AML-193 (cell line): ENCODE data around the gene MMP17.

Experiments used
- DNase-seq, 2 experiments: peaks; one replicate each; lab custom pipeline; 2025; lab: John Stamatoyannopoulos, UW

MMP17 gene

GRCh38 chr12:131850856-131851559 is 22.8 kb downstream of the MMP17 start:
- DNase-seq = peak; percentile 29 to 38

GRCh38 chr12:131851741-131852550 is 23.8 kb downstream of the MMP17 start:
- no peak for DNase-seq

- DNase-seq = peak in 1 of 2 experiments; percentile 6
Observed at GRCh38 chr12:131852551-131853299, 24.5 kb downstream of the MMP17 start.

DNA sequence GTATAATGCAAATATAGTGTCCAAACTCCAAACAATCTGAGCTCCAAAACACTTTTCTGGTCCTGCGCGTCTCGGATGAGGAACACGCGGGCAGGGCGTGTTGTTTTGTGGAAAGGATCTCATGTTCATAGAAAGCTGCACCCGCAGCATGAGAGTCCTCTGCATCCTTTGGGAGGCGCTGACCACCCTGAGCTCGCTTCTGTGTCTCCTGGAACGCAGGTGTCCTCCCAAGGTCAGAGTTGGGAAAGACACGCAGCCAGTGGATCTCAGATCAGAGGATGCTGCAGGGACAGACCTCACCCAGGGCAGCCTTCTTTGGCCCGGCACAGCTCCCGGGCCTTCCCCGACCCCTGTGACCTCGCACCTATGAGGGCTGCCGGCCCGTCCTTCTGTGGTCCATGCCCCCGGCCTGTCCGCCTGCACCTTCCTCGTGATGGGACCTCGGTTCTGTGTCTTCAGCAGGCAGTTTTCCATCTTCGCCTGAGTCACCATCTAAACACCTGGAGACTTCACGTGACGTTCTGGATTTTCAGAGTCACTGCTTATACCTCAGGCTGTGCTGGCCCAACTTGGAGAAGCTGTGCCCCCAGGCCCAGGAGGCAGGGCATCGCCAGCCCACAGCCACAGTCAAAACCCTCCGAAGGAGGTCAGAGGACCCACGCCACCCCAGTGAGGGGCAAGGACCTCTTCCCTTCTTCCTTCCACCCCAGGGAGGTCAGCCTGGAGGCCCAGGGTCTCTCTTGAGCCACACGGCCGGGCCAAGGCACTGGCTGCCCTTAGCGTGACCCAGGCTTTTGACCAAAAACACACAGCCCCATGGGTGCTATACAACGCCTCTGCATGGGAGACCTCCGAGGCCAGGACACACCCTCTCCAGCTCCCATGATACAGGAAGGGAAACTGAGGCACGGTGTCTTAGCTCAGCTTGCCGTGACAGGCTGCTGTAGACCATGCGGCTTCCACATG is 25.9 kb downstream of the MMP17 start:
- no peak for DNase-seq

GRCh38 chr12:131854861-131855476 is 26.8 kb downstream of the MMP17 start:
- DNase-seq = no peak

DNA sequence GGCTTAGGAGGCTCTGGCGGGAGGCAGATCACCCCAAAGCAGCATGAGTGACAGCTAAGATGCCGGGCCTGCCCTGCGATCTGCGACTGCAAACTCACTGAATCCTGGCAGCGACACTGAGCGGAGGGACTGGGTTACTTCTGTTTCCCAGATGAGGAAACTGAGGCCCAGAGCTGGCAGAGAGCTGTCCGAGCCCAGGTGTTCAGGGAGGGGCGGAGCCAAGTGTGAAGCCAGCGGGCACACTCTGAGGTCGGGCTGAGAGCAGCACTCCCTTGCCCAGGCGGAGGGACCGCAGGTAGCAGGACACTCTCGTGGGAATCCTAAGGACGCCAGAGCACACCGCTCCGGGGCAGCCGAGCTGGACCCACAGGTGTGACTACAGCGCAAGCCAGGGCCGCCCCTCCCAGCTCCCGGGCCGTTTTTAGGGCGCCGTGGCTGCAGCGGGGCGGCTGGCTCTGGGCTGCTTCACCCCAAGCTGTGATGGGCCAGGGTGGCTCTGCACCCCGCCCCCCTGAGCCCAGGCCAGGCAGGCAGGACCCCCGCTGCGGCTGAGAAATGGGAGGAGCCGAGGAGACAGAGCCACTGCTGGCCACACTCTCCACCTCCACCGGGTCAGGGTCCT is 27.4 kb downstream of the MMP17 start:
- DNase-seq = no peak

- DNase-seq = no peak
Observed at GRCh38 chr12:131856366-131857097, 28.3 kb downstream of the MMP17 start.

DNA sequence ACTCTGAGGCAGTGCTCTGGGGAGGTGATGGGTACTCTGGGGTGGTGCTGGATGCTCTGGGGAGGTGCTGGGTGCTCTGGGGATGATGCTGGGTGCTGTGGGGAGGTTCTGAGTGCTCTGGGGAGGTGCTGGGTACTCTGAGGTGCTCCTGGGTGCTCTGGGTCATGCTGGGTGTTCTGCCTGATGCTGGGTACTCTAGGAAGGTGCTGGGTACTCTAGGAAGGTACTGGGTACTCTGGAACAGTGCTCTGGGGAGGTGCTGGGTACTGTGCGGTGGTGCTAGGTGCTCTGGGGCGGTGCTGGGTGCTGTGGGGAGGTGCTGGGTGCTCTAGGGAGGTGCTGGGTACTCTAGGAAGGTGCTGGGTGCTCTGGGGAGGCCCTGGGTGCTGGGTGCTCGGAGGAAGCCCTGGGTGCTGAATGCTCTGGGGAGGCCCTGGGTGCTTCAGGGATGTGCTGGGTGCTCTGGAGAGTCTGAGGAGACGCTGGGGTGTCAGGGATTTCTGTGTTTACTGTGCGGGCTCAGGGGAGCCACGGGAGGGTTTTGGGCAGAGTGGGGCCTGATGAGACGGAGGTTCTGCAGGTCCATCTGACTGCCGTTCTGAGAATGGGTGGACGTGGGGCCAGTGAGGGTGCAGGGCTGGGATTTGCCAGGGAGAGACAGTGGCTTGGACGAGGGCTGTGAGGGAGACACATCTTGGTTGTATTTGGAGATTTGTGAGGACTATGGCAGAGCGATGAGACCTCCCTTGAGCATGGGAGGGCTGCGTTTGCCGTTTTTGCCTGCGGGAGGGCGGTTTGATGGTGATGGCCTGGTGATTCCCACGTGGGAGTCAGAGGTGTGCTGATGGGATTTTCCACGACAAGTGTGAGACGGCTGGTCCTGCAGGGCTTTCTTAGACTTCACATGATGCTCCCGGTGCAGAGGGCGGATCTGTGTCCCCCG is 30.0 kb downstream of the MMP17 start:
- no peak for DNase-seq

- no peak for DNase-seq
Observed at GRCh38 chr12:131860472-131861260, 32.5 kb downstream of the MMP17 start.

DNA sequence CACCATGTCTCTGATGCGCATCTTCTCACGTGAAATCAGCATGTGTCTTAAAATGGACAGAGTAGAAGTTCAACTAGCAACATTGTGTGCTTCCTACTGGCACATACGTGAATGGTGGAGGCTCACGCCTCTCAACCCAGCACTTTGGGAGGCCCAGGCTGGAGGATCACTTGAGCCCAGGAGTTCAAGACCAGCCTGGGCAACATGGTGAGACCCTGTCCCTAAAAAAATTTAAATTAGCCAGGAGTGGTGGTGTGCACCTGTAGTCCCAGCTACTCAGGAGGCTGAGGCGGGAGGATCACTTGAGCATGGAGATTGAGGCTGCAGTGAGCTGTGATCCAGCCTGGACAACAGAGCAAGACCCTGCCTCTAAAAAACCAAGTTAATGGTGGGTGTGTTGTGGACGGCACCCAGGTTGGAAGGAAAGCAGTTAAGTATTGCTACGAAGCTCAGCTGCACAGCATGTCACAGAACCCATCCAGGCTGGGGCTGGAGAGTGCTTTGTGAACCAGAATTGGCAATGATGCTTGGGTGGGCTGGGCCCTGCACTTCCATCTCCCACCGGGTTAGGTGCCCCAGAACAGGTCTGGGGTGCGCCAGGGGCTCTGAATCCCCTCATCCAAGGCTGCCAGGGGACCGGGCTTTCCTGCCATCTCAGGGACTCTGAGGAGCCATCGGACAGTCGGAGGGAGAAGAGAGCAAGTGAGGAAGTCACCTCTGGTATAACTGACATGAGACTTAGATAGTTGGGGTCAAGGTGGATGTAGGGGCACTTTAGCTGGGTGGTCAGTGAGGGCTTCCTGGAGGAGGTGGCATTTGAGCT is 33.3 kb downstream of the MMP17 start:
- DNase-seq = no peak

DNA sequence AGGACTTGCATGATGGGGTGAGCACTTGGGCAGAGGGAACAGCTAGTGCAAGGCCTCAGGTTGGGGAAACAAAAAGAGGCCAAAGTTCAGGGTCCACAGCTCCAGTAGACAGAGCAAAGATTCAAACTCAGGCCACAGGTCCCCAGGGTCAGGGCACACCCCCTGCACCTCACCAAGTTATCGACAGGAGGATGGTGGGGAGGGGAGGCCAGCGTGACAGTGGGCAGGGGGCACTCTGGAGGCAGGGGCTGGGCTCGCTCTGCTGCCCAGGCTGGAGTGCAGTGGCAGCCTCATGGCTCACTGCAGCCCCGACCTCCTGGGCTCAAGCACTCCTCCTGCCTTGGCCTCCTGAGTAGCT is 33.9 kb downstream of the MMP17 start:
- no peak for DNase-seq

- no peak for DNase-seq
Observed at GRCh38 chr12:131862600-131862993, 34.4 kb downstream of the MMP17 start.

- no peak for DNase-seq
Observed at GRCh38 chr12:131862994-131863710, 35.0 kb downstream of the MMP17 start.

- DNase-seq = no peak
Observed at GRCh38 chr12:131863711-131864396, 35.7 kb downstream of the MMP17 start.

GRCh38 chr12:131864469-131864868 is 36.3 kb downstream of the MMP17 start:
- no peak for DNase-seq
